ENCODE data around the gene TADA2B. TPM values are rescaled to one million over a fixed set of nuclear protein-coding genes. Genes with fewer than 3 reads are reported as not detected.

TADA2B gene
- total and polyA plus RNA-seq, 10 of the 15 experiments (the other 5 are each of a cell fraction or from before 2014, with no cell fraction given): 0.66 to 12.0 (median 5.6) TPM

GRCh38 chr4:7067452-7068278, 24.5 kb downstream of the TADA2B start, which contains the start of gene GRPEL1 (continued):
- TF ChIP-seq ZSCAN29 (IDR thresholded peaks at IDR 0.05) (no peak), ZNF384 (IDR thresholded peaks at IDR 0.05; ENCODE audit: borderline replicate concordance, low read depth, low read length) (no peak), SMARCA5 (IDR thresholded peaks at IDR 0.05) (no peak), MLLT1 (IDR thresholded peaks at IDR 0.05) (no peak)

DNA sequence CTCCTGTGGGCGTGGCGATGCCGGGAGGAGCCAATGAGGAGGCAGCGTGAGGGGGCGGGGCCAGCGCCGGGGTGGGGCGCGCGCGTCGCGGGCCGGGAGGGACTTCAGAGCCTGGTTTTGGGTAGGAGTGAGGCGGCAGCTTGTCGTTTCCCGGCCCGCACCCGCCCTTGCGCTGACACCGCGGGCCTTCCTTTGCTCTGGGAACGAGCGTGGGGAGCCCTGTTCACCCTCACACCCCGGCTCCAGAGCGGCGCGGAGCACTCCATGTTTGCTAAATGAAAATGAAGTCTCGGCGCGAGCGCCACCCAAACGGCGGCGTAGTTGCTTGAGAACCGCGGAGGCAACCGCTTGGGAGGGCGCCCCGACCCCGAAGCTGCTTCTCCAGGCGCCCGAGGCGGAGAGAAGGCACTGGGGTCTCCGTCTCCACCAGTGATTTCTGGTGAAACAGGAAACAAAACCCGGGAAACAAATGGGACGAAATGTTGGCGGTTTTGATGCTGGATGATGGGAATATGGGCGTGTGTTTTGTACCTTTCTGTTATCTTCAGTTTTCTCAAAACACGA, 25.2 kb downstream of the TADA2B start:
- 2% methylated on average over 35 of the region's 50 CpGs for WGBS (ENCODE audit: insufficient coverage, insufficient replicate concordance, low lambda C conversion rate, missing lambda C conversion rate)
- Histone ChIP-seq H3K79me2 (ENCODE audit: control insufficient read depth, insufficient read depth, low read length) (peaks cover 38% of the 10 kb centered on the region), H3K9me3 (replicated peaks; ENCODE audit: control insufficient read depth, insufficient read depth, low read length) (no peaks in the 10 kb centered on the region), H3K27me3 (replicated peaks in 1 of 2; ENCODE audit: control insufficient read depth in 2 of 2, insufficient read depth in 2 of 2, low read length in 1 of 2) (no peaks in the 10 kb centered on the region; a peak in 1 of 4 replicates), H4K20me1 (ENCODE audit: control insufficient read depth, insufficient read depth) (peaks cover 3% of the 10 kb centered on the region; the same call in 1 of the 2 replicates), H2AFZ (ENCODE audit: control insufficient read depth, low read depth, low read length) (peak overlapping the region; percentile 88), H3K4me2 (ENCODE audit: control insufficient read depth, insufficient read depth) (peak overlapping the region; percentile 92), H3K4me1 (ENCODE audit: control insufficient read depth, insufficient read depth, low read length) (peaks cover 14% of the 10 kb centered on the region), H3K27ac (ENCODE audit: control insufficient read depth, insufficient read depth) (peak overlapping the region; percentile 50; the same call in 1 of the 2 replicates), H3K9ac (ENCODE audit: control insufficient read depth, insufficient read depth, low read length) (peak overlapping the region; percentile 79), H3K36me3 (ENCODE audit: control insufficient read depth in 2 of 2, insufficient read depth in 2 of 2, low read length in 1 of 2) (peaks cover 2 to 7% of the 10 kb centered on the region in 2 experiments; a peak in 3 of 4 replicates), H3K4me3 (peak overlapping the region; percentile 74)
- ChIA-PET SMC1A (ENCODE audit: uncharacterized antibody, unreplicated experiment) (interaction anchor here (0.9 to 7.2 kb wide), 13 partner anchors 10 to 348 kb away, joined by 3 to 79 read pairs (median 5); partner anchors contain the start of genes TADA2B and TBC1D14), POLR2A (interaction anchor here (0.5 to 6.5 kb wide), 13 partner anchors 19 to 351 kb away, joined by 3 to 88 read pairs (median 4); partner anchors contain the start of genes TADA2B and TBC1D14), CTCF (interaction anchor here (0.6 to 11.2 kb wide), 17 partner anchors 11 to 802 kb away, joined by 3 to 210 read pairs (median 9); partner anchors contain the start of genes BLOC1S4, TADA2B and TBC1D14), RAD21 (ENCODE audit: unreplicated experiment) (interaction anchor here (0.7 to 6.0 kb wide), 15 partner anchors 10 to 394 kb away, joined by 3 to 87 read pairs (median 5); partner anchors contain the start of genes TADA2B and TBC1D14)
- in situ Hi-C loops (cut with MboI): no loop called here
- intact Hi-C loops (cut with micrococcal nuclease; ENCODE audit: unreplicated experiment): loop anchor here (5.0 kb wide), 1 partner anchor 286 kb away; the partner anchor contains the start of gene KIAA0232
- BruUV-seq (replicated peaks): TSS peak; percentile 94
- FAIRE-seq: no peak
- ATAC-seq: peak; percentile 88
- DNase-seq (ENCODE audit: low read depth, low spot score): no peak
- TF ChIP-seq EGR1 (IDR thresholded peaks at IDR 0.05; ENCODE audit: borderline replicate concordance in 1 of 2, low read depth in 2 of 2, low read length in 2 of 2) (peak in 1 of 2 experiments; percentile 51; a peak in 1 of 3 replicates), ESRRA (IDR thresholded peaks at IDR 0.05; ENCODE audit: low read length) (no peak), SUPT20H (IDR thresholded peaks at IDR 0.05; ENCODE audit: borderline replicate concordance, control insufficient read depth, low read depth, low read length) (no peak), MYB (IDR thresholded peaks at IDR 0.05; ENCODE audit: borderline replicate concordance, low read depth, low read length) (no peak), RB1 (IDR thresholded peaks at IDR 0.05; ENCODE audit: borderline replicate concordance) (no peak), CBX5 (IDR thresholded peaks at IDR 0.05; ENCODE audit: low read depth) (no peak), SMARCA5 (IDR thresholded peaks at IDR 0.05) (peak; percentile 51; the same call in 1 of the 2 replicates), SREBF2 (IDR thresholded peaks at IDR 0.05; ENCODE audit: low read length) (no peak), POLR2A (IDR thresholded peaks at IDR 0.05; ENCODE audit: low read depth, low read length) (peak; percentile 79), KDM1A (IDR thresholded peaks at IDR 0.05; ENCODE audit: borderline replicate concordance) (no peak)
- TF ChIP-seq, protein P1, sequence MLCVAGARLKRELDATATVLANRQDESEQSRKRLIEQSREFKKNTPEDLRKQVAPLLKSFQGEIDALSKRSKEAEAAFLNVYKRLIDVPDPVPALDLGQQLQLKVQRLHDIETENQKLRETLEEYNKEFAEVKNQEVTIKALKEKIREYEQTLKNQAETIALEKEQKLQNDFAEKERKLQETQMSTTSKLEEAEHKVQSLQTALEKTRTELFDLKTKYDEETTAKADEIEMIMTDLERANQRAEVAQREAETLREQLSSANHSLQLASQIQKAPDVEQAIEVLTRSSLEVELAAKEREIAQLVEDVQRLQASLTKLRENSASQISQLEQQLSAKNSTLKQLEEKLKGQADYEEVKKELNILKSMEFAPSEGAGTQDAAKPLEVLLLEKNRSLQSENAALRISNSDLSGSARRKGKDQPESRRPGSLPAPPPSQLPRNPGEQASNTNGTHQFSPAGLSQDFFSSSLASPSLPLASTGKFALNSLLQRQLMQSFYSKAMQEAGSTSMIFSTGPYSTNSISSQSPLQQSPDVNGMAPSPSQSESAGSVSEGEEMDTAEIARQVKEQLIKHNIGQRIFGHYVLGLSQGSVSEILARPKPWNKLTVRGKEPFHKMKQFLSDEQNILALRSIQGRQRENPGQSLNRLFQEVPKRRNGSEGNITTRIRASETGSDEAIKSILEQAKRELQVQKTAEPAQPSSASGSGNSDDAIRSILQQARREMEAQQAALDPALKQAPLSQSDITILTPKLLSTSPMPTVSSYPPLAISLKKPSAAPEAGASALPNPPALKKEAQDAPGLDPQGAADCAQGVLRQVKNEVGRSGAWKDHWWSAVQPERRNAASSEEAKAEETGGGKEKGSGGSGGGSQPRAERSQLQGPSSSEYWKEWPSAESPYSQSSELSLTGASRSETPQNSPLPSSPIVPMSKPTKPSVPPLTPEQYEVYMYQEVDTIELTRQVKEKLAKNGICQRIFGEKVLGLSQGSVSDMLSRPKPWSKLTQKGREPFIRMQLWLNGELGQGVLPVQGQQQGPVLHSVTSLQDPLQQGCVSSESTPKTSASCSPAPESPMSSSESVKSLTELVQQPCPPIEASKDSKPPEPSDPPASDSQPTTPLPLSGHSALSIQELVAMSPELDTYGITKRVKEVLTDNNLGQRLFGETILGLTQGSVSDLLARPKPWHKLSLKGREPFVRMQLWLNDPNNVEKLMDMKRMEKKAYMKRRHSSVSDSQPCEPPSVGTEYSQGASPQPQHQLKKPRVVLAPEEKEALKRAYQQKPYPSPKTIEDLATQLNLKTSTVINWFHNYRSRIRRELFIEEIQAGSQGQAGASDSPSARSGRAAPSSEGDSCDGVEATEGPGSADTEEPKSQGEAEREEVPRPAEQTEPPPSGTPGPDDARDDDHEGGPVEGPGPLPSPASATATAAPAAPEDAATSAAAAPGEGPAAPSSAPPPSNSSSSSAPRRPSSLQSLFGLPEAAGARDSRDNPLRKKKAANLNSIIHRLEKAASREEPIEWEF (IDR thresholded peaks at IDR 0.05; ENCODE audit: insufficient replicate concordance, low read depth, low read length): no peak

All from GM12878 (cell line).